Fibroblast of lung (primary cell): ENCODE results near the gene PLOD2. TPM values are rescaled to one million over a fixed set of nuclear protein-coding genes. Genes with fewer than 3 reads are reported as not detected.

Source experiments
- DNase-seq, 2 donors: peaks; one replicate each; pipeline versions ENCODE4 v3.0.0 to v3.0.0-alpha.2; 2010; ENCODE audit warnings: low read depth in 2 of 2
- H2AFZ ChIP-seq: 2 replicates; pipeline ENCODE4 v1.5.1; 2012; ENCODE audit warnings: low read length, control low read depth, inconsistent platforms
- H3K27ac ChIP-seq: 2 replicates; pipeline ENCODE4 v1.5.1; 2011; ENCODE audit warnings: low read length, control low read depth; ENCODE audit not compliant: insufficient read depth
- H3K27me3 ChIP-seq: 2 replicates; pipeline ENCODE4 v1.5.1; 2011; ENCODE audit warnings: mild to moderate bottlenecking, low read length; ENCODE audit not compliant: control insufficient read depth, insufficient read depth
- H3K36me3 ChIP-seq: 2 replicates; pipeline ENCODE4 v1.5.1; 2011; ENCODE audit warnings: low read length; ENCODE audit not compliant: control insufficient read depth, insufficient read depth
- H3K4me1 ChIP-seq: 2 replicates; pipeline ENCODE4 v1.5.1; 2011; ENCODE audit warnings: low read length; ENCODE audit not compliant: control insufficient read depth, insufficient read depth; ENCODE audit errors: extremely low read depth
- H3K4me2 ChIP-seq: 2 replicates; pipeline ENCODE4 v1.5.1; 2011; ENCODE audit warnings: low read length, control low read depth; ENCODE audit not compliant: insufficient read depth; ENCODE audit errors: extremely low read depth
- H3K4me3 ChIP-seq, 4 experiments: fragments of 200-600 bp in 1 of 4; sonication (generic) in 1 of 4; replicated peaks in 1 of 4; 2 replicates each; pipeline ENCODE4 v1.5.1; 2011 to 2016; ENCODE audit warnings: low read length in 4 of 4, low read depth in 3 of 4, mild to moderate bottlenecking in 3 of 4, control low read depth in 2 of 4, inconsistent platforms in 1 of 4, mixed read lengths in 1 of 4; ENCODE audit not compliant: insufficient read depth in 1 of 4; ENCODE audit errors: control extremely low read depth in 1 of 4
- H3K79me2 ChIP-seq: 2 replicates; pipeline ENCODE4 v1.5.1; 2012; ENCODE audit warnings: mild to moderate bottlenecking, low read length, inconsistent platforms; ENCODE audit not compliant: control insufficient read depth, insufficient read depth
- H3K9ac ChIP-seq: 2 replicates; pipeline ENCODE4 v1.5.1; 2011; ENCODE audit warnings: mild to moderate bottlenecking, low read length, control low read depth; ENCODE audit not compliant: insufficient read depth
- H3K9me3 ChIP-seq: 2 replicates; pipeline ENCODE4 v1.5.1; 2012; ENCODE audit warnings: low read depth, low read length; ENCODE audit not compliant: control insufficient read depth, insufficient read depth
- H4K20me1 ChIP-seq: 2 replicates; pipeline ENCODE4 v1.5.1; 2011; ENCODE audit warnings: low read length; ENCODE audit not compliant: control insufficient read depth, insufficient read depth; ENCODE audit errors: extremely low read depth
- CTCF ChIP-seq, 2 donors: IDR thresholded peaks in 1 of 2; conservative IDR thresholded peaks in 1 of 2; 1 replicate in 1 of 2; 2 replicates in 1 of 2; pipeline ENCODE4 v1.5.1; 2011 to 2012; ENCODE audit warnings: low read length in 2 of 2, control low read depth in 1 of 2, inconsistent platforms in 1 of 2, low read depth in 1 of 2, mild to moderate bottlenecking in 1 of 2
- EZH2 ChIP-seq: IDR thresholded peaks from 2 replicates; pipeline ENCODE4 v1.5.1; 2012; ENCODE audit warnings: low read length, control low read depth, mild to moderate bottlenecking; ENCODE audit errors: missing control alignments
- polyA plus RNA-seq, 2 donors: library from polyadenylated mRNA; depleted of rRNA in 1 of 2; stranded (reverse) in 1 of 2; unstranded in 1 of 2; fragments of >200 nt; gene quantifications; 2 replicates each; pipeline ENCODE4 v1.2.1, GENCODE V29; 2011 to 2012; ENCODE audit warnings: missing spikeins in 1 of 2
- total RNA-seq: library from RNA; depleted of rRNA; stranded (reverse); fragments of >200 nt; gene quantifications from 2 replicates; pipeline ENCODE4 v1.2.1, GENCODE V29; 2014

The PLOD2 gene
- total and polyA plus RNA-seq, 2 donors (not counting 1 experiment from before 2014, with no cell fraction given) = 91.8 to 114 TPM

- H4K20me1 ChIP-seq = no peaks in the 10 kb centered on the region
- no peak overlapping the region for H2AFZ ChIP-seq
- no peaks in the 10 kb centered on the region for H3K27me3 ChIP-seq
- no peaks in the 10 kb centered on the region for H3K4me1 ChIP-seq
- DNase-seq = no peak
- TF ChIP-seq EZH2 = no peak
- TF ChIP-seq CTCF (conservative IDR thresholded peaks at IDR 0.05 in 1 of 2, IDR thresholded peaks at IDR 0.05 in 1 of 2; ENCODE audit: low read depth in 1 of 2, low read length in 2 of 2) = no peak
- H3K79me2 ChIP-seq = no peaks in the 10 kb centered on the region
- H3K36me3 ChIP-seq = no peaks in the 10 kb centered on the region
- H3K9me3 ChIP-seq = no peaks in the 10 kb centered on the region
- no peak overlapping the region for H3K4me3 ChIP-seq
- H3K4me2 ChIP-seq = no peak overlapping the region
- H3K9ac ChIP-seq = no peak overlapping the region
- no peak overlapping the region for H3K27ac ChIP-seq
These were observed 74.8 kb downstream of the PLOD2 start for GRCh38 chr3:146086211-146086610.

GRCh38 chr3:146085678-146086077 lies 75.3 kb downstream of the PLOD2 start:
- no peak overlapping the region for H2AFZ ChIP-seq
- no peak for DNase-seq
- no peaks in the 10 kb centered on the region for H4K20me1 ChIP-seq
- H3K4me2 ChIP-seq = no peak overlapping the region
- no peak overlapping the region for H3K4me3 ChIP-seq
- H3K4me1 ChIP-seq = no peaks in the 10 kb centered on the region
- H3K27ac ChIP-seq = no peak overlapping the region
- no peak overlapping the region for H3K9ac ChIP-seq
- H3K36me3 ChIP-seq = no peaks in the 10 kb centered on the region
- no peaks in the 10 kb centered on the region for H3K9me3 ChIP-seq
- H3K79me2 ChIP-seq = no peaks in the 10 kb centered on the region
- TF ChIP-seq EZH2 (no peak), CTCF (conservative IDR thresholded peaks at IDR 0.05 in 1 of 2, IDR thresholded peaks at IDR 0.05 in 1 of 2; ENCODE audit: low read depth in 1 of 2, low read length in 2 of 2) (no peak)
- no peaks in the 10 kb centered on the region for H3K27me3 ChIP-seq

- H3K9ac ChIP-seq = no peak overlapping the region
- H3K4me2 ChIP-seq = no peak overlapping the region
- H3K27ac ChIP-seq = no peak overlapping the region
- DNase-seq = no peak
- H4K20me1 ChIP-seq = no peaks in the 10 kb centered on the region
- H3K27me3 ChIP-seq = no peaks in the 10 kb centered on the region
- TF ChIP-seq EZH2 = no peak
- TF ChIP-seq CTCF (conservative IDR thresholded peaks at IDR 0.05 in 1 of 2, IDR thresholded peaks at IDR 0.05 in 1 of 2; ENCODE audit: low read depth in 1 of 2, low read length in 2 of 2) = no peak
- no peaks in the 10 kb centered on the region for H3K79me2 ChIP-seq
- no peak overlapping the region for H3K4me3 ChIP-seq
- H2AFZ ChIP-seq = no peak overlapping the region
- no peaks in the 10 kb centered on the region for H3K4me1 ChIP-seq
- no peaks in the 10 kb centered on the region for H3K36me3 ChIP-seq
- H3K9me3 ChIP-seq = no peaks in the 10 kb centered on the region
These were observed 80.4 kb downstream of the PLOD2 start for GRCh38 chr3:146080578-146080977.
